ENCODE measurements around the gene ARHGEF17.

Gene ARHGEF17

DNA sequence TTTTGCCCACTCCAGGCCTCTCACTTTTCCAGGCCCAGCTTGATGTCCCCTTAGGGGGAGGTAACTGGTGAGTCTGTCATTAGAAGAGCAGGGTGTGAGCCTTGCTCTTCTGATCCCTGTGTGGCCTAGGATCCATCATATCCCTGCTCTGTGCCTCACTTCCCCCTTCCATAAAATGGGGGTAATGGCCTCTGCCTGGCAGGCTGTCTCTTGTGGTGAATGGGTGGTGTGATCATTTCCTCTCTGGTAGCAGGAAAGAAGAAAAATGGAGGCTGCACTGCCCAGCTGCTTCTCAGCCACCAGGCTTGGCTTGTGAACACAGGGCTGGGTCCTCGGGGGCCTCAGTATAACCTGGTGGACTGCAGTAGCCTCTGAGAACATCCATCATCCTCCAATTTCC, 5.6 kb downstream of the ARHGEF17 start:
- no peak for DNase-seq

DNA sequence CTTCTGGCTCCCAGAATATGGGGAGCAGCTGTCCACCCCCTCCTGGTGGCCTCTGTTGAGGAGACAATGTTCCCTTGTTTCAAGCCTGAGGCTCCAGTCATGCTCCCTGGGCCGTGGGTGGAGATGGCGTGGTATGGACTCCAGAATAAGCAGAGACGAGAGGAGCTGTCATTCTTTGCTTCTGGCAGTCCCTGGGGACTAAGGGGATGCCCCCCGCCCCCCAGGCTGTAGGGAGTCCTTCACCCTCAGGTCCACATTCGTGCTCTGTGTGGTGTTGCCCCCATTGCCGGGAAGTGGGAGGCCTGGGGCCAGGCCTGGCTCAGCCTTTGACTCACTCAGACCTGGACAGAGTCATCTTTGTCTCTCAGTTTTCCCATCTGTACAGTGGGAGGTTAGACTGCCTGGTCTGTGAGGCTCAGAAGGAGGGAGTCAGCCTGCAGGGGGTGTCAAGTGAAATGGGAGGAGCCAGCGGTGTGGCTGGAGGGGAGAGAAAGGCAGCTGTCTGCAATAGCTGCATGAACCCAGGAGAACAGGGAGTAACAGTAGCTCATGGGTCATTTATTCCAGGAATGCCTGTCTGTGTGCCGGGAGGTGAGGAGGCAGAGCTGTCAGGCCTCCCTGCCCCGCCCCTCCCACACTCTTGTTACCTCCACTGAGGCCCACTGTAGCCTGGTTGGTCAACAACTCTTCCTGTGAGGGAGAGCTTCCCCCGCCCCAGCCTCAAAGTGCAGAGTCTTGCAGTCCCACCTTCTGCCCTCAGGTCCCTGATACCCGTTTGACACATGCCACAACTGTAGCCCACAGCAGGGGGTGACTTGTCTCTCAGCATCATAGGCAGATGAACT, 6.3 kb downstream of the ARHGEF17 start:
- no peak for DNase-seq

GRCh38 chr11:73315293-73316020, 7.4 kb downstream of the ARHGEF17 start:
- no peak for DNase-seq

DNA sequence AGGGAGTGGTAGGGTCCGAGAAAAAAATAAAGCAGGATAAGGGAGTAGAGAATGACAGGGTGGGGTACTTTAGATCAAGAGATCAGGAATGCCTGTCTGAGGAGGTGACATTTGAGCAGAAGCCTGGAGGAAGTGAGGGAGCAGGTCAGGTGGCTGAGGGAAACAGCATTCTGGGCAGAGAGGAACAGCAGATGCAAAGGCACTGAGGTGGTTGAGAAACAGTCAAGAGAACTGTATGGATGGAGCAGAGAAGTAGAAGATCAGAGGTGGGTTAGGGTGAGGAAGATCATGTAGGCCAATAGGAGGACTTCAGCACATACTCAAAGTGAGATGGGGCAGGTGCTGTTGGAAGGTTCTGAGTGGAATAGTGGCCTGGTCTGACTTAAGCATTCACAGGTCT, 8.3 kb downstream of the ARHGEF17 start:
- no peak for DNase-seq

DNA sequence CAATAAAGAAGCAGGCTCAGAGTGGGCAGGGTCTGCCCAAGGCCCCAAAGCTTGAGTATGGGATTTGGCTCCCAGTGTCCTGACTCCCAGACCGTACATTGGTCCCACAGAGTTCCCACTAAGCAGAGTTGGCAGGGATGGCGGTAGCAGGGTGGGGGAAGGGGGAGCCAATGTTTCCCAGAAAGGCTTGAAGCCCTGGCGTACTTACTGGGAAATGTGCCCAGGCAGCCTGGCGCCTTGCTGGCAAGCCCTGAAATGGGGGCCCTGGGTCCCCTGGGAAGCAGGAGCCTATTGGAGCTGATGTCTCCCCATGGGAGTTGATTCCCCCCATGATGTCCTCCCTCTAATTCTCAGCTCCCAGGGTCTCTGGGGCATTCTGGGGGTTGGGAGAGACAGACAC, 9.3 kb downstream of the ARHGEF17 start:
- no peak for DNase-seq

- no peak for DNase-seq
These were observed 9.7 kb downstream of the ARHGEF17 start for GRCh38 chr11:73317803-73318202.

- DNase-seq, result no peak
These were observed 10.5 kb downstream of the ARHGEF17 start for GRCh38 chr11:73318501-73319011.

DNA sequence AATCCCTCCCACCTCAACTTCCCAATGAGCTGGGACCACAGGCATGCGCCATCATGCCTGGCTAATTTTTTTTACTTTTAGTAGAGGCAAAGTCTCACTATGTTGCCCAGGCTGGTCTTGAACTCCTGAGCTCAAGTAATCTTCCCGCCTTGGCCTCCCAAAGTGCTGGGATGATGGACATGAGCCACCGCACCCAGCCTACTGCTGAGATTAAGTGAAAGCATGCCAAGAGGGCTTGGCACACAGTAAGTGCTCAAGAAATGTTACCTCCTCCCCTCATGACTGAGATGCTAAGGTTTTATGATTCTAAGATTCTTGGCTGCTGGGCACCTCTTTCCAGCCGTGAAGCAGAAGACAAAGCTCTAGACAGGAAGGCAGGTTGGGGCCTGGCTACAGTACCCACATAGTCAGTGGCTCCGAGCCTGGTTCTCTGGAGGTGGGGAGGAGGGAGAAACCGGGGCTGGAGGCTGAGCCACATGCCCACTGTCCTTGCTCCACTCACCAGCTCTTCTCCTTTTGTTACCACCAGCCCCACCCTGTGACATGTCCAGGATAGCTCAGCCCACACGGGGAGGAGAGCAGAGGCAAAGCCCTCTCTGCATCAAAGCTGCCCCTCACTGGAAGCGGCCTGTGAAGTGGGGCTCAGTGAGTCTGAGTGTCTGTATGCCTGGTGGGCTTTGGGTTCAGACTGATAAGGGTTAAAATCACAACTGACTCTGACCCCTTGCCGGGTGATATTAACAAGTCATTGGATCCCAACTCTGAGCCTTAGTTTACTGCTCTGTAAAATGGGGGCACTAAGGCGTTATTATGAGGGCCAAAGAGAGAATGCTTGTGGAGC, 12.9 kb downstream of the ARHGEF17 start:
- no peak for DNase-seq

DNA sequence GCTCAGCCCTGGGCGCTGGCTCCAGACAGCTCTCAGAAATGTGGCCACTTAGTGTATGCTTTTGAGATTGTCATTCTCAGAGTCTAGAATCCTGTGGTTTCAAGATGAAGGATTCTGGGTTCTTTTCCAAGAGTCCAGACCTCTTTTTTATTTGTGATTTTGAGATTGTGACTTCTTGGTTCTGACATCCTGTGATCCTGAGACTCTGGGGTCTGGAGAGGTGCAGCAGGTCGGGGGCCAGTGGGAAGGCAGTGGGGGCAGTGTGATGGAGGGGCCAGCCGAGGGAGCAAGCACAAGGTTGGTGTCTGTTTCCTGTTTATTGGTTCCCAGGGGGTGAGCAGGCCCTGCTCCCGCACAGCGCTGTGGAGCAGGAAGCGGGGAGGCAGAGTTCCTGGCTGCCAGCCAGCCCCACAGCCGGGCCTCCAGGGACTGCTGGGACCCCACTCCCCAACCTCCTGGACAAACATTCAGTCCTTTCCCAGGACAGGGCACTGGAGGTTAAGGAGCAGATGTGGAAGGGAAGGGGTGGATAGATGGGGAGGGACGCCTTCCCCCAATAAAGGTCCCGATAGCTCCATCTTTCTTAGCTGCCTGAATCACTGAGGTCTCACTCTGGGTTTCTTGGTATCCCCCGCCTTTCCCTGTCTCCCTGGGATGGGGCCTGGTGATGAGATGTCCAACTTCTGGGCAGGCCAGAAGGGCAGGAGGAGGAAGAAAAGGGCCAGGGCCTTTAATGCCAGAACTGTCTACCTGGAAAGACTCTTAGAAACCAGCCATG, 13.7 kb downstream of the ARHGEF17 start:
- no peak for DNase-seq

DNA sequence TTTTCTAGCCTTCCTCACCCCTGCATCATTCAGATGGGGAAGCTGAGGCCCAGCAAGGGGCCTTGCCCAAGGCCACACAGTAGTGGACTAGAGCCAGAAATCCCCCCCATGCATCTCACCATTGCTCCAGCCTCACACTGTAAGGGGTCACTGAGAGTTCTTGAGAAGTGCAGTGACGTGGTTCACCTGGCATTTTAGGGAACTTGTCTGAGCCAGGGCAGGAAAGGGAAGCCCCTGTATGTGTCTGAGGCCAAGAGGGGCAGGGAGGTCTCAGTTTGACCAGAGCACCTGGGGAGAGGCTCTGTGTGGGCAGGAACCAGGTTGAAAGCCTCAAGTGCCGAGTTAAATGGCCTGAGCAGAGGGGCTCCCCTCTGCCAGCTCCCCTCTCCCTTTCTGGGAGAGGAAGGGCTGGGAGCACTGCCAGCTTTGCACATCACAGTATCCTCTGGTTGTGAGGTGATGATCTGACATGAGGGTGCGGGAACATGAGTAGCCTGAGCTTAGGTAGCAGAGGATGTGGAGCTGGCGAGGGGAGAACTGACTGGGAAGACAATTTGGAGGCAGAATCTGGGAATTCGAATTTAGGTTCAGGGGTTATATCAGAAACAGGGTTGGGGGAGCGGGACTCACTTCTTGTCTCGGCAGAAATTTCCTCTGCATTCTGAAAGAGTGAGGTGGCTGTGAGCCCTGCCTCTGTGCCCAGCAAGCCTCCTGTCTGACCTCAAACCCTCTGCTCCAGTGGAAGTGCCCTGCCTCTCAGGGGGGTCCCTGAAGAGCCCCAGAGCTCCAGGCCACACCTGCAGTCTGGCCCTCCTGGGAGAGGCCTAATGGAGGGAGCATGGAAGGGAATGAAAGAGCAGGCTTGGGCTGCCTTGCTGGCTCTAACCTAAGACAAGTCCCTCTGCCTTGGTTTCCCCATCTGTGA, 14.6 kb downstream of the ARHGEF17 start:
- no peak for DNase-seq

DNA sequence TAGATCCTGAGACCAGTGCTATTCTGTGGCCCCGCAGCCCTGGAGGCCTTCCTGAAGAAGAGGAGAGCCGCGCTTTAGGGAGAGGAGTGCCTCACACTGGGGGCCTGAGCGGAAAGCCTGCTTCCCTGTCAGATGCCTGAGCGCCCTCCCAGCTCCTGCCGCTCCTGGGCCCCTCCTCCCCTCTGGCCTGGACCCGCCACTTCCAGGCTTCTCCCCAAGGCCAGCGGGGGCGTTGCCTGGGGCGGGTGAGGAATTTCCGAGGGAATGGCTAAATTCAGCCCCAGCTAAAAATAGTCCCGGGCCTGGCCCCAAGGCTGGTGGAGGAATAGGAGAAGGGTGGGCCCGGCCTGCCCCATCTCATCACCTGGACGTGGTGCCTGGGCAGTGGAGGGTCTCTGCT, 15.4 kb downstream of the ARHGEF17 start:
- no peak for DNase-seq

DNA sequence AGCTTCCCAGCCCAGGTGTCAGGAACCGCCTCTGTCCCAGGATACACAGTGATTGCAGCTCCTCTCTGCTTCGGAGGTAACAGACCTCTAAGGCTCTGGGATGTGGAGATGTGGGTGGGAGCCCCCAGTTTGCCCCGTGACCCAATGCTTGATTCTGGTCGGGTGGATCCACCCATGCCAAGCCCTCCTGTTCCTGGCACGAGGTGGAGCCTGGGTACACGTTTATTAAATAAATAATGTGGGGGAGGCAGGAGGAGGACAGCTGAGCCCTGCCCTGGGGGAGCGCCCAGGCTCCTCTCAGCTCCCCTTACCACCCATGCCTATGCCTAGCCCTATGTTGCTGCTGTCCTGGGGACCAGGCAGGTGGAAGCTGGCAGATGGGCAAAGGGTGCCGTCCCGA, 16.0 kb downstream of the ARHGEF17 start:
- DNase-seq, result no peak

DNA sequence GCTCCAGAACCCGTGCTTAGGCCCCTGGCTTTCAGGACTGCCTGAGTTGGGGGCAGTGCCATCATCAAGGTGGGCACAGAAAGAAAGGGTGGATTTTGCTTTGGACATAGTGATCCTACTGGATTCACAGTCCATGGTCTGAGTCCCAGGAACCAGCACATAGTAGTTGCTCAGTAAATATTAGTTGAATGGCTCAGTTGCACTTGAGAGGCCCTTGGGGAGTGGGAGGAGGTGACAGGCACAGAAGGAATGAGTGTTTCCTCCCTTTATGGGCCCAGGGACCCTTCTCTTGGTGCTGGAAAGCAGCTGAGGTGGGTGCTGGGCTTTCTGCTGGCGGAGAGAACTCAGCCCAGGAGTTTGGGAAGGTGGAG, 16.6 kb downstream of the ARHGEF17 start:
- DNase-seq, result no peak

GRCh38 chr11:73325036-73325981, 17.2 kb downstream of the ARHGEF17 start:
- DNase-seq, result no peak

GRCh38 chr11:73326929-73327811, 19.1 kb downstream of the ARHGEF17 start:
- no peak for DNase-seq

DNA sequence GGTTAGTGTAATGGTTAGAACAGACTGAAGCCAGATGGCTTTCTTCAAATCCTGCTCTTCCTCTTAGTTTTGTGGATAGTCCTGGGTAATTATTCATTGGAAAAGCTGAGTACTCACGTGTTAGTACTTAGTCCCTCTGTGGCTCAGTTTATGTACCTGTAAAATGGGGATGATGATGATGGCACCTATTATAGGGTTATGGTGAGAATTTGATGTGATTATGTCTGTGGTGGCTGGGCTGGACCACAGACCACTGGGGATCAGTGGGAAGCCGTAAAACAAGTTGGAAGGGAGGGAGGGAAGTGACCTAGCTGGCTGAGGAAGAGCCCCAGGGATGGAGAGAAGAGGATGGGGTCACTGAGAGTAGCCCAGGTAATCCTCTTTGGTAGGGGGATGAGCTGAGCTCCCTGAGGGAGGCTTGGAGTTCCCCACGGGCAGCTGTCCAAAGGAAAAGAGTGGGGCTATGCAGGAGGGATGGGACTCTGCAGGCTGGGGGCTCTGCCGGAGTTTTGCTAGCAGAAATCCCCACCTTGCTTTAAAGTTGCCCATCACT, 19.8 kb downstream of the ARHGEF17 start:
- DNase-seq, result no peak

- DNase-seq, result no peak
These were observed 22.6 kb downstream of the ARHGEF17 start for GRCh38 chr11:73330569-73331093.

DNA sequence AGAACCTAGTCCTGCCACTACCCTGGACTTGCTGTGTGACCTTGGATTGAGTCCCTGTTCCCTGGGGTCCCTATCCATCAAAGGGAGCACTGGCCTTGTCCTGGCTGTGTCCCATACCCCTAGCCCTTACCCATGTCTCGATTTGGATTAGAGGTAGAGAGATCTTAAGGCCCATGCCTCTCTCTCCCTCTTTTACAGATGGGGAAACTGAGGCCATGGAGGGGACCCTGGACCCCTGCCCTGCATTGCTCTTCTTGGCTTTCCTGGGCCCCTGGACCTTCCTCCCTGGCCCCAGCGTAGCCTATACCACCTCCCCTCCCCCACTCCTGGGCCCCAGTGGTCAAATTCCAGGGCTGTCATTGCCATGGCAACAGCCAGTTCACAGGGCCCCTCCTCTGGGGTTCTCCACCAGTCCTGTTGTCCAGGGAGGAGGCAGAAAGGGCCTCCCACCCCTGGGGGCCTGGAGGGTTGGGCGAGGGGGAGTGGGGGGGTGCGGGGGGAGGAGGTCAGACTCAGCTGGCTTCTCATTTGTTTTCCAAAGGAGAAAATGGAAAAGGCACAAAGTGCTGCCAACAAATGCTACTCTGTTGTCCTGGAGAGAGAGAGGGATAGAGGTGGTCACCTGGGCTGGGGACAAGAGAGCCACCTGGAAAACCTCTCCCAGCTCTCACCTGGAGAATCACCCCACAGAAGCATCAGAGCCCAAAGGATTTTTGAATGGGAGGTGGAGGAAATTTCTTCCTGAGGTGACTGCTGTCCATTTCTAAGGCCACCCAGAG, 23.3 kb downstream of the ARHGEF17 start:
- DNase-seq, result no peak
